Vagina (tissue), 2 donors: ENCODE results near the gene GK.
"Not testable (repeated sequence)": the region's sequence is repeated elsewhere in the genome, so short reads cannot be mapped to it uniquely, and the experiment has no call there.

Experiments used
- POLR2A ChIP-seq, 2 donors: fragments of 450-650 bp; IDR thresholded peaks; one replicate each; pipeline ENCODE4 v1.6.1; 2017; ENCODE audit warnings: antibody characterized with exemption in 2 of 2, mild to moderate bottlenecking in 2 of 2, moderate library complexity in 2 of 2
- POLR2AphosphoS5 ChIP-seq, 2 donors: sonication (generic); formaldehyde crosslinking; IDR thresholded peaks; one replicate each; pipeline ENCODE4 v1.9.0; 2017; ENCODE audit warnings: antibody characterized with exemption in 2 of 2, mild to moderate bottlenecking in 2 of 2, low read depth in 1 of 2; ENCODE audit not compliant: insufficient read depth in 1 of 2
- TF ChIP-seq, protein P1 (sequence below), 3 experiments: fragments of 450-650 bp in 2 of 3; fragments of 200-600 bp in 1 of 3; sonication (generic) in 1 of 3; IDR thresholded peaks; one replicate each; pipeline ENCODE4 v1.5.1; 2017 to 2019; ENCODE audit warnings: antibody characterized with exemption in 3 of 3, mild to moderate bottlenecking in 2 of 3, moderate library complexity in 2 of 3

DNA sequence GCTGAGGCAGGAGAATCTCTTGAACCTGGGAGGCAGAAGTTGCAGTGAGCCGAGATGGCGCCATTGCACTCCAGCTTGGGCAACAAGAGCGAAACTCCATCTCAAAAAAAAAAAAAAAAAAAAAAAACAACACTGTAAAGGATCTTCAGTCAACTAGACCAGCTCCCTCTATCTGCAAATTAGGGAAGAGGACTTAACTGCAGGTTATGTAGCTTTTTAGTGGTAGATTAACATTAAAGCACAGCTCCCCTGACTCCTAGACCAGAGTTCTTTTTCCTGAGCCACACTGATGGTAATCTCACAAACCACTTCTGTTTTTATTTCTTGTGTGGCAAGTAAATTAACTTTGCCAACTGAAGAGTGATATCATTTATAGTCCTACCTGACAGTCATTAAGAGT, 18.0 kb downstream of the GK start:
- TF ChIP-seq, protein P1, sequence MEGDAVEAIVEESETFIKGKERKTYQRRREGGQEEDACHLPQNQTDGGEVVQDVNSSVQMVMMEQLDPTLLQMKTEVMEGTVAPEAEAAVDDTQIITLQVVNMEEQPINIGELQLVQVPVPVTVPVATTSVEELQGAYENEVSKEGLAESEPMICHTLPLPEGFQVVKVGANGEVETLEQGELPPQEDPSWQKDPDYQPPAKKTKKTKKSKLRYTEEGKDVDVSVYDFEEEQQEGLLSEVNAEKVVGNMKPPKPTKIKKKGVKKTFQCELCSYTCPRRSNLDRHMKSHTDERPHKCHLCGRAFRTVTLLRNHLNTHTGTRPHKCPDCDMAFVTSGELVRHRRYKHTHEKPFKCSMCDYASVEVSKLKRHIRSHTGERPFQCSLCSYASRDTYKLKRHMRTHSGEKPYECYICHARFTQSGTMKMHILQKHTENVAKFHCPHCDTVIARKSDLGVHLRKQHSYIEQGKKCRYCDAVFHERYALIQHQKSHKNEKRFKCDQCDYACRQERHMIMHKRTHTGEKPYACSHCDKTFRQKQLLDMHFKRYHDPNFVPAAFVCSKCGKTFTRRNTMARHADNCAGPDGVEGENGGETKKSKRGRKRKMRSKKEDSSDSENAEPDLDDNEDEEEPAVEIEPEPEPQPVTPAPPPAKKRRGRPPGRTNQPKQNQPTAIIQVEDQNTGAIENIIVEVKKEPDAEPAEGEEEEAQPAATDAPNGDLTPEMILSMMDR (IDR thresholded peaks at IDR 0.05) = not testable (repeated sequence)
- not testable (repeated sequence) for TF ChIP-seq POLR2AphosphoS5 (IDR thresholded peaks at IDR 0.05; ENCODE audit: insufficient read depth in 1 of 2, low read depth in 1 of 2); POLR2A (IDR thresholded peaks at IDR 0.05)
